GM21619 (cell line): ENCODE measurements around the gene ASPRV1.

Experiments used
- ATAC-seq: cut with Tn5 transposase; IDR thresholded peaks from one replicate; pipeline ENCODE4 v1.9.1; 2021; ENCODE audit not compliant: unreplicated experiment

ASPRV1 gene

DNA sequence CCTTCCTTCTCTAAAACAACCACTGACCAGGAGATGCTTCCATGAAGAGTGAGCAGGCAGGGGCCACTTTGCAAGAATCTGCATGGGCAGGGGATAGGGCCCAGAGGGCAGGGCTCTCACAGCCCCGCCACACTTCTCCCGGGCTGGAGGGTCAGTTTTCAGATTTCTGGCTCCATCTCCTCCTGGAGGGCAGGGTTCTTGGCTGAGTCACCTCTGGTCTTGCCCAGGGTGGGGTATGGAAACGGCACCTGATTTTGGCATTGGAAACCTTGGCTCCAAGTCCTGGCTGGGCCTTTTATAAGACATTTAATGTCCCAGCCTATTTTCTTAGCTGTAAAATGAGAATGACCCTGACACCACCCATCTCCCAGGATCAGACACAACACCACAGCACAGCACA, 27.6 kb upstream of the ASPRV1 start:
- ATAC-seq = no peak

DNA sequence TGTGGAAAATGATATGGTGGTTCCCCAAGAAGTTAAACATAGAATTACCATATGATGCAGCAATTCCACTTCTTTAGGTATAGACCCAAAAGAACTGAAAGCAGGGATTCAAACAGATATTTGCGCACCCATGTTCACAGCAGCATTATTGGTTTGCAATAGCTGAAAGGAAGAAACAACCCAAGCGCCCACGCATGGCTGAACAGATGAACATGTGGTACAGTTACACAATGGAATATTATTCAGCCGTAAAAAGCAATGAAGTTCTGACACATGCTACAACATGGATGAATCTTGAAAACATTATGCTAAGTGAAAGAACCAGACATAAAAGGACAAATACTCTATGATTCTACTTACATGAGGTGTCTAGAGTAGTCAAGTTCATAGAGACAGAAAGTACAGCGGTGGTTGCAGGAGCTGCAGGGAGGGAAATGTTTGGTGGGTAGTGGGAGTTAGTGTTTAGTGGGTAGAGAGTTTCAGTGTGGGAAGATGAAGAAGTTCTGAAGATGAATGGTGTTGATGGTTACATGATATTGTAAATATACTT, 26.7 kb upstream of the ASPRV1 start:
- no peak for ATAC-seq

DNA sequence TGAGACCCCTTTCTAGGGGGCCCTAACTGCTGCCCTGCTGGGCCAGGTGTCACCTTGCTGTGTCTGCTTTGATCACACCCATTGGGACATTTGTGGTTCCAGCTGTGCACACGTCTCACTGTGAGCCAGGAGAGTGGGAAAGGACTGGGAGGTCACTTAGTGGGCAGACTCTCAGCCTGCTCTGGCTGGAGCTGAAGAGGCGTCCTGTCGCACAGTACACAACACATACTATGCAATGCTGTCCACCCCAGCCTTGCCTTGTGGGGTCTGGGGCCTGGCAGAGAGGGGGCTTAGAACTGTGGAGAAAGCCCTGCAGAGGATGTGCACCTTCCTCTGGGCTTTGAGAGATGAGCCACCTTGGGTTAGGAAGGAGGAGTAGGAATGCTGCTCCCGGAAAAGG, 25.3 kb upstream of the ASPRV1 start:
- ATAC-seq = no peak

DNA sequence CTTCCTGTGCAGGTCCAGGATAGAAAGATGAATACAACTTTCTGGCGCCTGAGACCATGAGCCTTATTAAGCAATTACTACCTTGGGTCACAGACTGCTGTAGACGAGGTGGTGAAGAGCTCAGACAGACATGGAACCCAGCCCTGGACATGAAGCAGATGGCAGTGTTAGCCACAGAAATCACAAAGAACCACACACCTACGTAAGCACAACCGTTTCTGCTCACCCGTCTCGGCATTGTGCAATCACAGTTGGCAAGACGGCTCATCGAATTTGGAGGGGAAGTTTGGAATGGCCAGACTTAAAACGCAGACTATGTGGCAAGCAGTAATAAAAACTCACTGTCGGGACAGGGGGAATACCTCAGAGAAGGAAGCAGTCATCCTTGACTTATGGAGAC, 24.3 kb upstream of the ASPRV1 start:
- ATAC-seq = no peak

DNA sequence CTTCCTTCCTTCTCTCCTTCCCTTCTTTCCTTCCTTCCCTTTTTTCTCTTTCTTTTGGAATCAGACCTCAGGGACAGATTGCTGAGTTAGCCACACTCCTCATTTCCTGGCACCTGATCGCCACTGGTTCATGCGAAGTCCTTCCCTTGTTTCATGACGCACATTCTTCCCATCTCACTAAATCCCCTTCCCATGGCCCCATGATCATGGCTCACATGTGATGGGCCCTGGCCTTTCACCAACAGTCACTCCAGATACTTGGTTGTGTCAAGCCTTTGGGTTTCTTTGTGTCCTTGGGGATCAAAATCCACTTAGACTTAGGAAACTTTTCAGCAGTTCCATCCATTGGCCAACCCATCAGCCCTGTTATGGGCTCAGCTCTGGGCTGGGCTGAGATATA, 23.8 kb upstream of the ASPRV1 start:
- ATAC-seq = no peak

DNA sequence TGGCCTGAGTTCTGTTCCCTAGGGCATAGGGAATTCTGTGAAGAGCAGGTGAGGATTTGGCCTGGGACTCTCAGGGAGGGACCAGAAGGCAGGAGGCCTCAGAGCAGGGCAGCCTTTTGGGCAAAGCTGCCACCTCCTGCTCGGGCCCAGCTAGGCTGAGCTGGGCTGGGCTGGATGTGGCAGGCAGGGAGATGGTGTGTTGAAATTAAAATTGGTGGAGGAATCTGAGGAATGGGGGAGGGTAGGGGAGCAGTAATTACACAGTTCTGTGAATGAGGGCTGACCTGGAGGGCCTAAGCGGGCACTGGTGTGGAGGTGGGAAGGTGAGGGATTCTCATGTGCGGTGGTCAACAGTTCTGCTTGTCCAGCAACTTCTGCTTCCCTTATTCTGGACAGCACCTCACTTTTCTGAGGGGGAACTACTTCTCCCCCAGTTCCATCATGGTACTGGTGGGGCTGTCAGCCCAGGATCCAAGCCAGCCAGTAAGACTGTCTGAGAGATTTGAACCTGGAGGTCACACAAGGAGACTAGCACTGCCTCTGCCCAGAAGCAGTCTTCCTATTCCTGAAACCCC, 22.0 kb upstream of the ASPRV1 start:
- ATAC-seq = no peak

DNA sequence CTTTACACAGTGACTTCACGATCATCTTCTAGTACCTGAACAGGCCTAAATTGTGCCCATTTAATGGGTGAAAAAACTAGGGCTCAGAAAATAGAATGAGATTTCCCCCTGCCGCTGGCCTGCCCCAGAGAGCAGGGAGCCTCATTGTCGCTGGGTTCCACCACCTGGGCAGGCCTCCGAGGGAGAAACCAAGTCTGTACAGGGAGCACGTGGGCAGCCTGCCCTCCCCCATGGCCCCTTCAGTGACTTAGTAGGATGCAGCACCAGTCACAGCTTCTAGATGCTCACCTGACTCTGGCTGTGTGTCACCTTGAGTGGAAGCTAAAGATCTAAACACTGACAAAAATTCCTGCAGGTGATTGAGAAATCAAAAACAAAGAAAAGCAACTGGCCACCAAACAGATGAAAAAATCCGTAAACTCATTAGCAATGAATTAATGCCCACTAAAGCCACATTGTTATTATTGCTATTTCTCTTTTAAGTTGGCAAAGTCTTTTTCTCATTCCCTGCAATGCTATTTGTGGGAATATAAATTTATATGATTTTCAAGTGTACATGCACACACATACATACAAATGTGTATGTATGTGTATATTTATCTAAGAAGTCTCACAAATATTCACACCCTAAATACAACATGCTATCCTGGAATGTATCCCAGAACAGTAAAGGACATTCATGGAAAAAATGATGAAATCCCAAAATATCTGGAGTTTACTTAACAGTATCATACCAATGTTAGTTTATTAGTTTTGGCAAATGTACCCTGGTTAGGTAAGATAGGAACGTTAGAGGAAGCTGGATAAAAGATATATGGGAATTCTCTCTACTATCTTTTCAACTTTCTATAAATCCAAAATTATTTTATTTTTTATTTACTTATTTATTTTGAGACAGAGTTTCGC, 18.7 kb upstream of the ASPRV1 start:
- ATAC-seq = no peak

DNA sequence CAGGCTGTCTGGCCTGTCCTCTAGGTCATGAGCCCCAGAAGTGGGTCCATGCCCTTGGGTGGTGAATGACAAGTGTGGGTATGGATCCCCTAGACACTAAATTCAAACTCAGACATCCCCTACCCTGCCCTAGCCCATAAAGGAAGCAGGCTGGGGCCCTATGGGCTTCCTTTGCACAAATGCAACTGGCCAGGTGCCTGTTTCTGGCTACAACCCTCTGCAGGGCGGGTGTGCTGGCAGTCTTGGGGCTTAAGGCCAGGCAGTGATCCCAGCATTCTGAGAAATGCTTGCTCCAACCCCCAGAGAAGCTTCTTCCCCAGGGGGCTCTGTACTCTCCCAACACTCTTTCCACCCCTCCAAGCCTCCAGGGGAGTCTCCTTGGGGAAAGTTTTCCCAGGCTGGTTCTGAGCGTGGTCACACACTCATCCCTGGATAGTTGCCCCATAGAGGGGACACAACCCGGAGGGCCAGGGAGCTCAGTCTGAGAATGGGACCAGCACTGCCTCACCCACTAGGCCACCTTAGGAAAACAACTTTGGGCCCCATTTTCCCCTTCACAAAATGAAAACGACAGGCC, 16.6 kb upstream of the ASPRV1 start:
- ATAC-seq = no peak

DNA sequence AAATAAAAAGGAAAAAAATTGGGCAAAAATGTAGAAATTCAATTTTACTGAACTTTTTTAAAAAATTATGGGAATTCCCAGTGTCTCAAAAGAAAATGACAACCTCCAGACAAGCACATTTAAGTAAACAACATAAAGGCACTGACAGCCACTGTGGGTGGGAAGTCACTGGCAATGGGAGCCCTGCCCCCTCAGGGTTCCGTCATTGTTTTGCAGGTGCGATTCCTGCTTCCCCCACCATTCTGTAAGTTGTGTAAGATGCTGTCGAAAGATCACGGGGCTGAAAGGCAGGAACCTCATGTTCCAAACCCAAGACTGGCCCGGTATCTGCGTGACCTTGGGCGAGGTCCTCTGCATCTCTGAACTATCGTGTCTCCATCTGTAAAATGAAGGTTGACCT, 15.8 kb upstream of the ASPRV1 start:
- no peak for ATAC-seq

DNA sequence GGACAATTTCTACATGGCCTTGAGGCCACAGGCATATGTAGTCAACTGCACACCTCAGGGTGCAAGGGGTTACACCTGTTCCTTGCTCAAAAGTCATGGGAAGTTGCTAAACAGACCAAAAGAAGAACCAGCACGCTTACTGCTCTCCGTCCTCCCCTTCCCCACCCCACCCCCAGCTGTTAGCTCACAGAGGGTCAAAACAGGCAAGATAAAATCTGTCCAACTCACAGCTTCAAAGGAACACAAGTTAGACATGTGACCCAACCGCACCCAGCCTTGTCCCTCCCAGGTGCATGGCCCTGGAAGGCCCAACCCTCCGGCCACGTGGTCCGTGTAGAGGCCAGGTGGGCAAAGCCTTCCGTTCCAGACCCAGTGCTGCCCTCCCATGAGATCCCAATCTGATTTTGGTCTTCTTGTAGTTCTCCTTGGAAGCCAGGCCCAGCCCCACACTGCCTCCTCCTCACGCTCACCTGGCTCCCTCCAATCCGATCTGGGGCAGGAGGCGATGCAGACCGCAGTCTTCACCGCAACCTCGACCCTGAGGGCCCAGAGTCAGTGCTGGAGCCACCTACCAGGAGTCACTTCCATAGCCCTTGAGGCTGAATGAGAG, 14.5 kb upstream of the ASPRV1 start:
- no peak for ATAC-seq

DNA sequence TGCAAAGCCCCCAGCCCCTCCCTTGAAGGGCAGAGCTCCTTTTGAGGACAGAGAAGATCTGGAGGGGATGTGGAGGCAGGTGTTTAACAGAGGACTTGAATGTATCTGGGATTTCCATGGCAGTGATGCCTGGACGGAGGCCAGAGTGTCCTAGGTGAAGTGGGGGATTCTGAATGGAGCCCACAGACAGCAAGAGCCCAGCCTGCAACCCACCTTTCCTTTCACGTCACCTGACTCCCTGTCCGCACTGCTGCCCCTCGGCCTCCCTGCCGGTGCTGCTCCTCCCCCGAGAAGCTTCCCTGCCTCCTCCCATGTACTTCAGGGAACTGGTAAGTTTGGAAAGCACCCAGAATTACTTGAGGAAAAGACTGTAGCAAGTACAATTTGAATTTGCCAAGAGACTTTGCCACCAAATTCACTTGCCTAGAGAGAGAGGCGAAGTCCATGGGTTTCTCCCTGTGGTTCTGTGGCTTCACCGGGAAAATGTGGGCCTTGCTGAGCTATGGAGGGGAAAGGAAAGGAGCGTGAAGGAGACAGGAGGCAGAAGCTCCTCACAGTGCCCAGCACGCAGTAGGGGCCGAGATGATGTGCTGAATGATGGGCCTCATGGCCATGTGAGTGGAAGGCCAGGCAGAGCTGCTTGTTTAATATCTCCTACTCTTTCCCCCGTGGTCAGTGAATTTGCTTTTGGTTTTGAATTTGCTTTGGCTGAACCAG, 13.9 kb upstream of the ASPRV1 start:
- no peak for ATAC-seq

DNA sequence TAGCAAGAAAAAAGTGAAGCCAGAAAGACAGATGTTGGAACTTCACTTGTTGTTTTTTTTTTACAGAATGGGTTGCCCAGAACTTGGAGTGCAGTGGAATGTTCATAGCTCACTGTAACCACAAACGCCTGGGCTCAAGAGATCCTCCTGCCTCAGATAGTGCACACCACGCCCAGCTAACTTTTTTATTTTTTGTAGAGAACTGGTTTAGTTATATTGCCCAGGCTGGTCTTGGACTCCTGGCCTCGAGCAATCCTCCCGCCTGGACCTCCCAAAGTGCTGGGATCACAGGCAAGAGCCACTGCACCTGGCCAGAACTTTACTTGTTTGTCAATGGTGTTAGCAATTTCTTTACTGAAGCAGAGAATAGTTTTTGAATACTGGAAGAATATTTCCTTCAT, 11.9 kb upstream of the ASPRV1 start:
- no peak for ATAC-seq

DNA sequence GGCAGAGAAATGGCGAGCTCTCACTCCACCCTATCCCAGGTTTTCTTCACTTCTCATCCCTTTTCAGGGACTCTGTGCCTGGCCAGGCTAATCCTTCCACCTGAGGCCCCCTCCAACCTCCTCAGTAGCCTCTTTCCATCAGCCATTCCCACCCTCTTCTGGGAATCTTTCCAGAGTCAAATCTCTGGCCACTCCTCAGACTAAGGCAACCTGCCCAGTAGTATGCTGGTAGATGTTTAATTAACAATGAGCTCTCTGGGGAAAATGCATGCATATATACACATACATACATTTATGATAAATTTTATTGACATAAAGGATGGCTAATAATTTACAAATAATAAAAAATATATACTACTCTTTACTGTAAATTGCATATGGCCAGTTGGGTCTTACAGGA, 11.4 kb upstream of the ASPRV1 start:
- ATAC-seq = no peak

DNA sequence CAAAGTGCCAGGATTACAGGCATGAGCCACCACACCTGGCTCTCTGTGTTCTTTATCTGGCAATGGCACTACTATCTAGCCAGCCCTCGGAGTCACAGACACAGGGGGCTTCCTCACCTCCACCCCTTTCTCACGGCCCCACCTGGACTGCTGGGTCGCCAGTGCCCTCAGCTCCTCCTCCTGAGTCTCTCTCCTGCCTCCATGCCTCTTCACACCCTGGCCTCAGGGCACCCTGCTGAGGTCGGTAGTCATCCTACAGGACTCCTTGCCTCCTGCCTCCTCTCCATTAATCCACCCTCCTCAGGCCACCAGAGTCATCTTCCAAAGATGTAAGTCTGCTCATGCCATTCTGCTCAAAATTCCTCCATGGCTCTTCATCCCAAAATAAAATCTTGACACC, 8.6 kb upstream of the ASPRV1 start:
- no peak for ATAC-seq

DNA sequence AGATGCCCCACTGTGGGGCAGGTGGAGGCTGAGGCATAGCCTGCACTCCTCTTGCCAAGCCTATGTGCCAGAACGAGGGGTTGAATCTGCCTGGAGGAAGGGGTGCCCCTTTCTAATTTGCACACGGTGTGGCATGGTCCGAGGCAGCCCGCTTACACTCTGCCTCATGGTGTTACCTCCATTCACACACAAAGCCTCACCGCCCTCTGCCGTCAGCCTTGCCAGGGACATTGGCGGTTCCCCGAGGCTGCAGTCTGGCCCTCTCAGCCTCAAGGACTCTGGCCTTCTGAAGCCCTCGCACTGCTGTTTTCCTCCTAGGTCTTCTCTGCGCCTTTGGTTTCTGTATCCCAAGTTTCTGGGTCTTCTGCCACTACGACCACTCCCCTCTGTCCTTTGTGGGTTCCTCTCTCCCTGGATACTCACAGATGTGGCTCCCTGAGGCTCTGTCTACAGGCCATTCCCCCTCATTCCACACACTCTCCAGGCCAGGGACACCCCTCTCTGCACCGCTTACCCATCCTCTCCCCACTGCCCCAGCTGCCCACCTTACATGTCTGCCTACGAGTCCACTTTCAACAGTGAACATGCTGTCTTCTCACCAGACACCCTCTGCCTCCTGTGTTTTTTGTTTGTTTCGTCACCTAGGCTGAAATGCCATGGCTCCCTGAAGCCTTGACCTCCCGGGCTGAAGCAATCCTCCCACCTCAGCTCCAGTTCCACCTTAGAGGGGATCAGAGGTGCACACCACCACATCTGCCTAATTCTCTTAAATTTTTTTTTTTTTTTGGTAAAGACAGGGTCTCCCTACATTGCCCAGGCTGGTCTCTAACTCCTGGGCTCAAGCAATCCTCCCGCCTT, 7.9 kb upstream of the ASPRV1 start:
- ATAC-seq = no peak

DNA sequence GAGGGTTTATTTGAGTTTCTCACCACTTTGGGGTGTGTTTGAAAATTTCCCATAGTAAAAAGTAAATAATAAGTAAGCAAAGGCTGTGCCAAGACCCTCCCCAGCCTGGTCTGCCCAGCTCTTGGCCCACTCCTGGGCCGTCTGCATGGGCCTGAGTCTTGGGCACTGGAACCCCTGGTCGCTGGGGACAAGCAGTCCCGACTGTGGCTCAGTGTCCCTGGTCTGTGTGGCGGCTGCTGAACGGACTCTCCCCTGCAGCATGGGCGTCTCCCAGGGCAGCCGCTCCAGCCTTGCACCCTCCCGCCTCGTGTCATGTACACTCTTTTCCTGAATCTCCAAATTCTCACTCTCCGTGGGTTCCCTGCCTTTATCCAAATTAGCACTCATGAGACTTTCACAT, 7.2 kb upstream of the ASPRV1 start:
- ATAC-seq = no peak

DNA sequence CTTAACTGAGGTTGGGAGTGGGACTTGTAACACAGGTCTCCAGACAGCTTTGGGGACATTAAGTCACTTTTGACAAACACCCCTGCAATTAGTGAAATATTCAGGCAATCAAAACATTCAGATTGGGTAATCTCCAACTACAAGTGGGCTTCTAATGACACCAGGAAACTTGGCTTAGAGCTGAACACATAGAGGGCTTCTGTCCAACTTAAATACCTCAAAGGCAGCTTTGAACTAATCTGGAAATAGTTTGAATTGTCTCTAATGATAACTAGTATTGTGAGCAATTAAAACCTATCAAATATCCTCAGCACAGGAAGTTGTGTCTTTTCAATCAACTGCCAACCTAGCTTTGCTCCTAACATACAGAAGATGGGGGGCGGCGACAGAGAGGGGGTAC, 5.1 kb upstream of the ASPRV1 start:
- no peak for ATAC-seq

DNA sequence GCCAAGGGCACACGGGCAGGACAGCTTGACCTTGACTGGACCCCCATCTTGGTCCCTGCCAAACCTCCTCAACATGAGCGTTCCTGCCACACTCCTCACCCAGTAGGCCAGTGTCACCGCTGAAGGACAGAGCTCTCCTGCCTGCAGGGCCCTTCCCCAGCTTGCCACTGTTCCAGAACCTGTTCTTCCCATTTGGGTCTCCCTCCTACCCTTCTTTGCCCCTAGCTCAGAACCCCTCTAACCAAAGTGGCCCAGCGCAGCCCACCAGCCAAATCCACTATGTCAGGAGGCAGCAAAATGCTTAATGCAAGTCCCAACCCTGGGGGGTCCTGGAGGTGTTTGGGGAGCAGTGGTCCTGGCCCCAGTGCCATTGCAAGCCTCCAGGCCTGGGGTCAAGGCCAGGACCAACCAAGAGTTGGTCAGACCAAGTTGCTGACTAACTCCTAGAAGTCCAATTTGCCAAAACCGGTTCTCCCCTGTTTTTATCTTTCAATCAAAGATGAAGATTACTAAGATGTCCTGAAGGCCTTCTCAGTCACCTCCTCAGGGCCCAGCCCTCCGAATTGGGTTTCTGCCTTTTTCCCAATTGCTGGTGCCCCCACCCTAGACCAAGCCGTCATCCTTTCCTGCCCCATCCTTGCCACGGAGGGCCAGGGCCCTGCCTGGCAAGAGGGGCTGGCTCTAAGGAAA, 4.5 kb upstream of the ASPRV1 start:
- ATAC-seq = no peak

DNA sequence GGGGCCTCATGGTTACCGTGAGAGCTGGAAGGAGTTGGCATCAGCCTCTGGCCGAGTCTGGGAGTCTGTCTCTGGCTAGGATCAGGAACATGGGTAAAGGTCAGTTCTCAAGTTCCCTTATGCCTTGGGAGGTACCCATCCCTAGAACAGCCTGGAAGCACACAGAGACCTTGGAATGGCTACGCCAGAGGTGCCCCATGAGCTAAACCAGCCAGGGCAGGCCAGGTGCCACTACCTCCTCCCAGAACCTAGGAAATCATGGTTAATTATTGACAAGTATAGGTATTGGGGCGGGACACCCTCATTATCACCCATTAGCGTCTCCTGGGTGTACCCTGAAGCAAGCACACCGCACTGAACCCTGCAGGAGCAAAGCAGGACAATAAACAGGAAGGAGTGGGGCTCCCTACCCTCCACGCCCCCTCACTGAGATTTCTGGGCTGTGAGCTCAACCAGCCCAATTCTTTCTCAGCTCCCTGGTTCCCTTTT, 3.0 kb upstream of the ASPRV1 start:
- no peak for ATAC-seq
